Measurements from ENCODE around the gene RHBDL1. TPM values are rescaled to one million over a fixed set of nuclear protein-coding genes. Genes with fewer than 3 reads are reported as not detected.

Gene RHBDL1
- total RNA-seq, 1 experiment from 2014 or later = 1.7 TPM

DNA sequence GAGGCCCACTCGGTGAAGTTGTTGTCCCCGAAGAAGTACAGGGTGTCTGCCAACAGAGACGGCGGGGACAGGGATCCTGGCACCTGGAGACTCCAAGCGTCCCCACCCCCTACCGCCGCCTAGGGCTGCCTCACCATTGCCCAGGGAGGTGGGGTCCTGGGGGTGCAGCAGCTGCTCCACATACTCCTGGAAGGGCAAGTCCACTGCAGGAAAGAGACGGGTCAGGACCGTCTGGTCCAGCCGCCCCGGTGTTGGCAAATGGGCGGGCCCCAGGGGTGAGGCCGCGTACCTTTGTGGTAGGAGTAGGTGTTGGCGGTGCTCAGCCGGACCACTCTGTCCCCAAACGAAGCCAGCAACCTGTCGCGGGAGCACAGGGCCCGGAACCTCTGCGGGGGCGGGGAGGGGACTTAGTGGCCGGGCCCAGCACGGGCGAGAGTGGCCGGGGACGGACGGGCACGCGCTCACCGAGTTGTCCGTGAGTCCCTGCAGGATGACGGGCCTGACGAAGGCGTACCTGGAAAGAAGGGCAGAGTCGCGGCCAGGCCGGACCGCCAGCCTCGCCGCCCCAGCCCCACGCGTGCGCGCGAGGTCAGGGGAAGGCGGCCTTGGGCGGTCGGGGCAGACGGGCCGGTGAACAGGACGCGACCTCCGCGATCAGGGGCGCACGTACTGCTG, 8.1 kb downstream of the RHBDL1 start:
- Histone ChIP-seq H3F3A (ENCODE audit: low read length, unreplicated experiment) (no peaks in the 10 kb centered on the region), H4K20me1 (ENCODE audit: low read length) (peaks cover 10% of the 10 kb centered on the region; the same call in 1 of the 2 replicates), H3K27me3 (ENCODE audit: low read length) (no peaks in the 10 kb centered on the region), H3K36me3 (ENCODE audit: low read depth, low read length) (peaks cover 6% of the 10 kb centered on the region), H2AFZ (ENCODE audit: low read length) (no peak overlapping the region), H3K4me3 (ENCODE audit: low read length) (peak overlapping the region; percentile 78), H3K9ac (ENCODE audit: low read length) (peak overlapping the region; percentile 68), H3K27ac (ENCODE audit: low read length) (peak overlapping the region; percentile 53), H3K4me2 (ENCODE audit: low read length) (peak overlapping the region; percentile 90), H3K79me2 (ENCODE audit: low read length) (peaks cover 35% of the 10 kb centered on the region), H3K9me2 (replicated peaks; ENCODE audit: low read length) (no peaks in the 10 kb centered on the region), H3K4me1 (ENCODE audit: insufficient read depth, low read length) (peaks cover 26% of the 10 kb centered on the region), H3K9me3 (ENCODE audit: low read length) (no peaks in the 10 kb centered on the region)
- no peak for TF ChIP-seq EZH2 (IDR thresholded peaks at IDR 0.05; ENCODE audit: low read length, unreplicated experiment)
- TF ChIP-seq, protein P1, sequence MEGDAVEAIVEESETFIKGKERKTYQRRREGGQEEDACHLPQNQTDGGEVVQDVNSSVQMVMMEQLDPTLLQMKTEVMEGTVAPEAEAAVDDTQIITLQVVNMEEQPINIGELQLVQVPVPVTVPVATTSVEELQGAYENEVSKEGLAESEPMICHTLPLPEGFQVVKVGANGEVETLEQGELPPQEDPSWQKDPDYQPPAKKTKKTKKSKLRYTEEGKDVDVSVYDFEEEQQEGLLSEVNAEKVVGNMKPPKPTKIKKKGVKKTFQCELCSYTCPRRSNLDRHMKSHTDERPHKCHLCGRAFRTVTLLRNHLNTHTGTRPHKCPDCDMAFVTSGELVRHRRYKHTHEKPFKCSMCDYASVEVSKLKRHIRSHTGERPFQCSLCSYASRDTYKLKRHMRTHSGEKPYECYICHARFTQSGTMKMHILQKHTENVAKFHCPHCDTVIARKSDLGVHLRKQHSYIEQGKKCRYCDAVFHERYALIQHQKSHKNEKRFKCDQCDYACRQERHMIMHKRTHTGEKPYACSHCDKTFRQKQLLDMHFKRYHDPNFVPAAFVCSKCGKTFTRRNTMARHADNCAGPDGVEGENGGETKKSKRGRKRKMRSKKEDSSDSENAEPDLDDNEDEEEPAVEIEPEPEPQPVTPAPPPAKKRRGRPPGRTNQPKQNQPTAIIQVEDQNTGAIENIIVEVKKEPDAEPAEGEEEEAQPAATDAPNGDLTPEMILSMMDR (conservative IDR thresholded peaks at IDR 0.05; ENCODE audit: low read depth, low read length) = no peak
- CTCF ChIA-PET = no interaction called here
- BruUV-seq (replicated peaks) = no TSS peak
- ATAC-seq = peak; percentile 5
- POLR2A ChIA-PET (ENCODE audit: unreplicated experiment) = no interaction called here
- no peak for DNase-seq
- intact Hi-C loops (cut with micrococcal nuclease) = no loop called here

DNA sequence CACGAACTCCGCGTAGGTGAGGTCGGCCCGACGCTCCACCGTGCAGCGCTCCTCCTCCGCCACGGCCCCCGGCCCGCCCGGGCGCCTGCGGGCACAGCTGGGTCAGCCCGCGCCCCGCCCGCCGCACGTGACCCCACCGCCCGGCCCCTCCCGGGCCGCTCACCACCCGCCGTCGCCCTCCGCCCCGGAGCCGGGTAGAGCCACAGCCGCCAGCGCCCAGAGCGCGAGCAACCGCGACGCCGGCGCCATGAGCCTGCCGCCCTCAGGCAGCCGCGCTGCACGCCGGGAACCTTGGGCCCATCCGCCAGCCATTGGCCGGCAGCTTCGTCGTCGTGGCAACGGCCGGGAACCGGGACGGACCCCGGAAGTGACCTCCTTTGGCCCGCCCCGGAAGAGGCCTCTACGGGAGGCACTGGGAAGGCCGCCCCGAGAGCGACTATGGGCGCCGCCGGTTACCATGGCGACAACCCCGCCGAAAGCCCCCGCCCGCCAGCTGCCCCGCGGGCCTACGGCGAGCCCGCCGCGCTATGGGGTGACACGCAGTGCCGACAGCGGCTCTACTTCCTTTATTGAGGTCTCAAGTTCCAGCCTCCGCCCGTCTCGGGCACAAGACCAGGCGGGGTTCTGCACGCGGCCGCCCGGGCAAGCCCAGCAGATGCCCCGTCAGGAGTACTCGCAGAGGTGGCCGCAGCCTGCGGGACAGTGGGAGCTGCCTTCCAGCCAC, 8.8 kb downstream of the RHBDL1 start, which contains the start of gene JMJD8:
JMJD8 (minus strand) TSS at position 264 of the 724 bp plus-strand sequence; CDS start at position 249, 15 bp downstream.
- Histone ChIP-seq H3K4me2 (ENCODE audit: low read length) (peak within 1 kb of the TSS; percentile 90), H3K27me3 (ENCODE audit: low read length) (no peaks in the 10 kb centered on the region), H3K9me3 (ENCODE audit: low read length) (no peaks in the 10 kb centered on the region), H3K4me1 (ENCODE audit: insufficient read depth, low read length) (peaks cover 30% of the 10 kb centered on the region), H3K36me3 (ENCODE audit: low read depth, low read length) (peaks cover 6% of the 10 kb centered on the region), H3K9ac (ENCODE audit: low read length) (peak within 1 kb of the TSS; percentile 68), H3F3A (ENCODE audit: low read length, unreplicated experiment) (no peaks in the 10 kb centered on the region), H3K27ac (ENCODE audit: low read length) (peak within 1 kb of the TSS; percentile 53), H3K79me2 (ENCODE audit: low read length) (peaks cover 40% of the 10 kb centered on the region), H3K4me3 (ENCODE audit: low read length) (peak within 1 kb of the TSS; percentile 78), H3K9me2 (replicated peaks; ENCODE audit: low read length) (no peaks in the 10 kb centered on the region), H2AFZ (ENCODE audit: low read length) (0 out of 2 replicates have a peak within 1 kb of the TSS, but pooled peaks have one; percentile 50), H4K20me1 (ENCODE audit: low read length) (peaks cover 10% of the 10 kb centered on the region; the same call in 1 of the 2 replicates)
- no TSS peak for BruUV-seq (replicated peaks)
- intact Hi-C loops (cut with micrococcal nuclease) = no loop called here
- no peak for TF ChIP-seq EZH2phosphoT487 (IDR thresholded peaks at IDR 0.05; ENCODE audit: borderline replicate concordance, low read length)
- TF ChIP-seq, protein P1 (conservative IDR thresholded peaks at IDR 0.05; ENCODE audit: low read depth, low read length) = no peak
- TF ChIP-seq EZH2 (IDR thresholded peaks at IDR 0.05; ENCODE audit: low read length, unreplicated experiment) = no peak
- peak; percentile 59 for ATAC-seq
- DNase-seq = peak; percentile 94
- CTCF ChIA-PET = no interaction called here
- POLR2A ChIA-PET (ENCODE audit: unreplicated experiment) = no interaction called here

Measured in PC-3 (cell line).